GM03348 (cell line): ENCODE data around the gene JDP2.

ENCODE experiments used
- DNase-seq: peaks from one replicate; pipeline ENCODE4 v3.0.0; 2012; ENCODE audit warnings: low spot score

The JDP2 gene

DNA sequence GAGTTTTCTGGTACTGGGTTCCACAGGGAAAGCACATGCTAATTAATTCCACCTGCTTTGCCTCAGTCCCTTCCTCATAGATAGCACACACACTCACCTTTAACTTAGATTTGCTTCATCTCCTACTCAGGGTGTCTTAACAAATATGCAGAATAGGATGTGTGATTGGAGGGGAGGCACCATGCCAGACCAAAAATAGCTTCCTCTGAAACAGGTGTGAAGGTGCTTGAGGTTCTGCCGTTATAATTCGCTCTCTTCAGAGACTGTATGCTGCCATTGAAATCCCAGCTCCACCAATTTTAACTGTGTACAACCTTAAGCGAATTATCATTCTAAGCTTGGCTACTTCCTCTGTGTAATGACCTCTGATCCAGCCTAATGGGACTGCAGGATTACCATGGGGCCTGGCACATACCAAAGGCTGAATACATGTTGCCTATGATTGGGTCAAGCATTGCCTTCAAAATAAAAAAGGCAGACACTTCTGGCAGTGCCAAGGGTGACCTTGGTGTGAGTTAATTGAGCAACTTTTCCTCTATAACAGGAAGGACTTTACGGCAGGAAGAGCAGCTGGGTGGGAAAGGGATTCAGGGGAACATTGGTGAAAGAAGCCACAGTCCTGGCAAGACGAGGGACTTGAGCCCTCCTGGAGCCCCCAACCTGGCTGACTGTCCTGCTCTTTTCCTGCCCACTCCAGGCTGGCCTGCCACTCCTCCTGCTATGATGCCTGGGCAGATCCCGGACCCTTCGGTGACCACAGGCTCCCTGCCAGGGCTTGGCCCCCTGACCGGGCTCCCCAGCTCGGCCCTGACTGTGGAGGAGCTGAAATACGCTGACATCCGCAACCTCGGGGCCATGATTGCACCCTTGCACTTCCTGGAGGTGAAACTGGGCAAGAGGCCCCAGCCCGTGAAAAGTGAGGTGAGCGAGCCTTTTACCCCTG lies 9.7 kb downstream of the JDP2 start:
- DNase-seq = no peak

GRCh38 chr14:75438486-75439080 lies 10.8 kb downstream of the JDP2 start:
- no peak for DNase-seq

DNA sequence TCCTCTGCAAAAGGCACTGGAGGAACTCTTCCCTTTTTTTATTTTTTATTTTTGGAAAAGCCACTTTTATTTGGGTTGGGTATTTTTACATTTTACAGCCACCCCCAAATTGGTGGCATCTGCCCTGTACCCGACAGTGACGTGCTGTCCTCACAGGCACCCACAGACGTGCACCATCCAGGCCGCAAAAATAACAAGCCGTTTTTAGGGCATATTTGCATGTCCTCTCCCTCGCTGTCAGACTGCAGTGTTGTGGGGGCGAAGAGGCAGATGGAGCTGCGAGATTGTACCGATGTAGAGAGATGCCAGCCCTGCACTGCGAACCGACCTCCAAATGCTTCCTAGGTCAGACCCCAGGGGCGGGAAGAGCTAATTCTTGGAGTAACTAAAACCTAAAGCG lies 12.2 kb downstream of the JDP2 start:
- DNase-seq = no peak

DNA sequence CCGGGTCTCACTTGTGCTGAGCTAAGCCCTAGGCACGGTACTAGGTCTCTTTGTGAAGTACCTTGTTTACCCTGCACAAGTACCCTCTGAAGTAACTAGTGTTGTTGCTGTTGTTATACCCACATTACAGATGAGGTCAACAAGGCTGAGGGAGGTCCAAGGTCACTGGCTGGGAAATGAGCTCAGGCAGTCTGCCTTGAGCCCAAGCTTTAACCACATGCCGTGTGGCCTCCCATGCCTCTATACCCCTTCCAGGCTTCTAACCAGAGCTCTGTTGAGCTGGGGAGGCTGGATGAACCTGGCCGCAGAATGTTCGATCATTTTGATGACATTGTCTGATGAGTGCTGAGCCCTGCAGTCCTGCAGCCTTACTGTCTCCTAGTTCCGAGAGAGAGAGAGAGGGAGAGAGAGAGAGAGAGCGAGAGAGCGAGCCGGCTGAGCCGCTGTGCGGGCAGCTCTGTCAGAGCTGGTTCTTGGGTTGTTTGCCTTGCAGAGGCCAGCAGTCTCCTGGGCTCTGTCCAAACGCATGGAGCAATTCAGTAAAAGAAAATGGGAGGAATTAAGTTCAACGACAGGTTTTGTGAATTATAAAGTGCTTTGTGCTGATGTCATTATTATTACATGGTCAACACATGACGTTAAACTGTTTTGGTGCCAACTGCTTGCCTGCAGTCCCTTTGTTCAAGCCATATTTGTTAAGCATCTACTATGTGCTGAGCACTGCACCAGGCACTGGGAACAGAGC lies 13.1 kb downstream of the JDP2 start:
- DNase-seq = peak; percentile 73

DNA sequence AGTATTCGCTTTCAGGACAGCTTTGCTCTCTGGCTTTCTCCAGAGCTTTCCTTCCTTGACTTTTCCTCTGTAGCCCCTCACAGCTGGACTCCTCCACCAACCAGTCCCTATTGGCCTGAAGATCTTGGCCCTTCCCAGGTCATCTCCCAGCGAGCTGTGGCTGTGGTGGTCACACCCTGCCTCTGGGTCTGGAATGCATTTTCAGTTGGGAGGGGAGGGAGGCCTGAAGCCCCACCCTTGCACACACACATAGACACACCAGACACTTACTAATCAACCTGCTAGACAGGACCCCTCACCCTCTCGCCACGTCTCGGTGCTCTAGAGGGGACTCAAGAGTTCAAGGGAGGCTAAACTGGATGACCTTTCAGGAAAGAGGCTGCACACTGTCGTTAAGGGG lies 13.9 kb downstream of the JDP2 start:
- no peak for DNase-seq

GRCh38 chr14:75442166-75442565 lies 14.3 kb downstream of the JDP2 start:
- DNase-seq = no peak

GRCh38 chr14:75442642-75443041 lies 14.8 kb downstream of the JDP2 start:
- DNase-seq = peak; percentile 68

DNA sequence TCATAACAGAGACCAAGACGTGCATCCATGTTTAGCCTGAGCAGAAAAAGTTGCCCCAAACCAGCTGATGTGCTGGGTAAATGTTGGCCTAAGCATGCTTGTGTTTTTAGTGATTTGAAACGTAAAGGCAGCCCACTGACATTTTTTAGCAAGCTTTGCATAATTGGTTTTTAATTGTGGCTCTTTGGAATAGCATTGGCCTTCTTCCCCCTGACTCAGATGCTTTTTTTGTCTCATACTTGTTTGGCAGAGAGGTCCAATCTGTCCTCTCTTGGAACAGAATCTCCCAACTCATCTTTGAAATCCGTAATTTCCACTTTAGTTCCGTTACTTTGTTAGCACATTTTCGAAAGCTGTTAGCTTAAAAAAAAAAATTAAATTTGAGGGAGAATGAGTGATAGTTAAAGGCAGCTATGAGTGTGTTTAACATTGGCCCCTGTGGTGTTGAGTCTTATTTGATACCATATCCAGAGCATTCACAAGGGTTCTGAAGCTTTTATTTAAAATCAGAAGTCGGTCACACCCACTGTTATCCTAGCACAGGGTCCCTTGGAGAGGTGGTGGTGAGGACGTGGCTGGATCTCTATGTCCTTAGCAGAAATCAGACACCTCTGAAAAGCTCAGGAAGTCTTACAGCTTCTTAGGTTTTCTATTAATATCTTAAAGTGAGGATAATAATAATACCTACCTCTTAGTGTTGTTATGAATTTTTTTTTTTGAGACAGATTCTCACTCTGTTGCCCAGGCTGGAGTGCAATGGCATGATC lies 15.6 kb downstream of the JDP2 start:
- no peak for DNase-seq

- no peak for DNase-seq
Measured at GRCh38 chr14:75445236-75445635, 17.4 kb downstream of the JDP2 start.

- DNase-seq = no peak
Measured at GRCh38 chr14:75445963-75446362, 18.1 kb downstream of the JDP2 start.

DNA sequence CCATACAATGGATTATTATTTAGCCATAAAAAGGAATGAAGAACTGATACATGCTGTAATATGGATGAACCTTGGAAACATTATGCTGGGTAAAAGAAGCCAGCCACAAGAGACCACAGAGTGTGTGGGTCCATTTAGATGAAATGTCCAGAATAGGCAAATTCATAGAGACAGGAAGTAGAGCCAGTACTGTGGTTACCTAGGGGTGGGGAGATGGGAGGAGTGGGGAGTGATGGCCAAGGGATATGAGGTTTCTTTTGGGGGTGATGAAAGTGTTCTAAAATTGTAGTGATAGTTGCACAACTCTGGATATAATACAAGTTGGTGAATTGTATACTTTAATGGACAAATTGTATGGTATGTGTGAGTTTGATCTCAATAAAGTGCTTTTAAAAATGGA lies 18.6 kb downstream of the JDP2 start:
- no peak for DNase-seq

- no peak for DNase-seq
Measured at GRCh38 chr14:75448209-75448608, 20.4 kb downstream of the JDP2 start.

- no peak for DNase-seq
Measured at GRCh38 chr14:75449036-75449435, 21.2 kb downstream of the JDP2 start.

DNA sequence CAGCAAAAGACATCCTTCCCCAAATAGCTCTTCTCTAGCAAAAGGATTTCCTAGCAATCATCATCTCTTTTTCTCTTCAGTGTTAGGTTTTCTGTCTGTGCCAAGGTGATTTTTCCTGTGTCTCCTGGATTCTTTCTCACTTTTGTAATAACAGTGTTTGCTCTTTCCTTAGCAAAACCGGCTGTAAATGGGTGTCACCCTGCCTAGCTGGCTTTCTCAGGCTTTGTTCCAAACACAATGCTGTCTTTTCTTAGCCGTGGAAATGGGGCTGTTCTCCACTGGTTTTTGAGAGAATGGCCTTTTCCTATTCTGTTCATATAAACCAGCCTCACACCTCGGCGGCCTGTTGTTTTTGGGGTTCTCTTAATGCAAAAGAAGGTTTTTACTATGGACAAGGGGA lies 21.9 kb downstream of the JDP2 start:
- DNase-seq = no peak

DNA sequence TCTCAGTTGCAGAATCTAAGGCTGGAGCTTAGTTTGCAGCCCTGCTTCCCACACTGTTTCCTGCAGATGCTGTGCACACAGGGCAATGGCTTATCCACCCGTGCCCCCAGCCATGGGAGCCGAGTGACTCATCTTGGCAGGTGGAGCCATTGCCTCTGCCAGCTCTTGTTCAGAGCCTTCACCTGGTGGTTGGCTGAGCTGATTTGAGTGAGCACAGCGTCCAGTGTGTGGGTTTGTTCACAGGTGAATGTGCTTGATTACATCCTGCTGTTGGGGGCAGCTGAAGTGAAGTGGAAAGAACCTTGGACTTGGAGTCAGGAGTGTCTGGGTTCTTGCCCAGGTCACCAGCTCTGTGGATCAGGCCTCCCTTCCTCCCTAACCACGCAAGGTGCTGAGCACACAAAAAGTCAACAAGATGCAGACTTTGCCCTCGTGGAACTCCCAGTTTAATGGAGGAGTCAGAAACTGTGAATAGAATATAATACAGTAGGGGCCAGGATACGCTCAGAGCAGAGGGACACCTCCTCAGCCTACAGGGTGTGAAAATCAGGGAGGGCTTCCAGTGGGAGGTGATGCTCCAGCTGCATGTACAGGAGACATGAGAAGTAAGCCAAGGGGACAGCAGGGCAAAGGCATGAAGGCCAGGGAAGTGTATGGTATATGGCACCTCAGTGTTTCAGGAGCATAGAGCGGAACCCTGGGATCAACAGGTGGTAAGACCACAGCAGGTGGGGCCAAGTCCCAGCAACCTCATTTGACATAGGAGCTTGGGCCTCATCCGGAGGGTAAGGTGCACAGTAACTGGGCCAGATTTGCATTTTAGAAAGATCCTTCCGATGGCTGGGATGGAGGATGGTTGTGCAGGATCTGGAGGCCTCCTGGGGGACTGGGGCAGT lies 22.8 kb downstream of the JDP2 start:
- no peak for DNase-seq

DNA sequence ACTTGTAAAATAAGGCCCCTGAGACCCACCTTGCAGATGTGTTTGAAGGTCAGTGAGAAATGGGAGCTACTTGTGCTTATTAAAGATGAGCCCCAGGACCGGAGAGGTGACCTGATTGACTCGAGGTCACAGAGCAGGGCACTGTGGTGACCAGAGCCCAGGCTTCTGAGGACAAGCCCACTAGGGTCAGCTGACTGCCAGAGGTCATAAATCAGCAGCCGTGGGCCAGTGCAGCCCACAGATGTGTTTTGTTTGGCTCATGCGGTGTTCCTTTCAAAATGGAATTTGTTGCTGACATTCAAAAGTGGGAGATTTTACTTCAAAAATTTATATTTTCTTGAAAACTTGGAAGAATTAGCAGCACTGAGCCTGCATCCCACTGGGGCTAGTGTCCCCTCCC lies 24.5 kb downstream of the JDP2 start:
- DNase-seq = no peak

- peak; percentile 94 for DNase-seq
Measured at GRCh38 chr14:75452900-75453816, 25.3 kb downstream of the JDP2 start.

DNA sequence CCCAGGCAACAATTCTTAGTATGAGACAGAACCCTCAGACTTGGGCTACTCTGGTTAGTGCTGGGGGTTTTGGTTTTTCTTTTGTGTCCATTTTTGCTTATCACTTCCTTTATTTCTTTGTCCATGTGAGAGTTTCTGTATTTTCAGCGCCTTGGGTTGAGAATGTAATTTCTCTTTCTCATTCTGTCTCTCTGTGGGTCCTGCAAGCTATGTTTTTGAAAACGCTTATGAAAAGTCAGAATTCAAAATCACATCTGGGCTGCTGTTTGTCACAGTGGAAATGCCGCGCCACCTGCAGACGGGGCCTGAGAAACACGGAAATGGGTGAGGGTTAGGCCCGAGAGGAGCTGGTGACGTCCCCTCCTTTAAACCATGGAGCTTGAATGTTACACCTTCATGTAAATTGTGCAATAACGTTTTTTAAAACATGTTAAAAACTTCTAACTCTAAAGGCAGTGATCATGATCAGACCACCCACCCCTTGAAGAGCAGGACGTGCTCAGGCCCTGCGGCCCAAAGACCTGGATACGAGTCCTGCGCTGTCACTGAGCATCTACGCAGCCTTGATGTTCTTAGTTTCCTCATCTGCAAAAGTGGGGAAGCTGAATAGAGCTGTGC lies 26.1 kb downstream of the JDP2 start:
- no peak for DNase-seq

DNA sequence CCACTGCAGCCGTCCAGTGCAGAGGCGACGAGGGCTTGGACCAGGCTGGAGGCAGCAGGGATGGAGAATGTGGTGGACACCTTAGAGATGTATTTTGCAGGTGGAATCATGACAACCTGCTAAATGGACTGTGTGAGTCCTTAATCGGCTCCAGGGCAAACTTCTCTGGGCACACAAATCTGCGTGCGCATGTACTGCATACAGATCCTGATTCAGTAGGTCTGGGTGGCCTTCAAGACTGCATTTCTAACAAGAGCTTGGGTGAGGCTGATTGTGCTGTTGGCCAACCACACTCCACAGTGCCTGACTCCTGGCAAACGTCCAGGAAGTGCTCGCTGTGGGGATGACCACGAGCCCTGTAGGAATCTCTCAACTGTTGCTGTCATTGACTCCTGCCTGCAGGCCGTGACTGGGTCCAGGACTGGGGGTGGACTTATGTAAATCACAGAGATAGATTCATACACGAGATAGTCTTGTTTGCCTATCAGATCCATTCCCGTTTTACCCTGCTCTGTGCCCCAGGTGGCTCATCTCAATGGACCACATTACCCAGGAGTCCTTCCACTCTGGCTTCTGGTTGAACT lies 27.2 kb downstream of the JDP2 start:
- peak; percentile 63 for DNase-seq
